ENCODE measurements around the gene THAP7. TPM values are rescaled to one million over a fixed set of nuclear protein-coding genes. Genes with fewer than 3 reads are reported as not detected.

Gene THAP7
- total RNA-seq, 2 donors from 2014 or later = 20.4 to 30.7 TPM

Other genes with a start within 250 kb of the THAP7 start
- gene SERPIND1, start 228.0 kb downstream of the THAP7 start, total RNA-seq = under 1 TPM in 1 of 2 donors, not detected in 1; 0.39 TPM
- gene PI4KA, start 143.3 kb downstream of the THAP7 start, total RNA-seq = 100 to 1,000 TPM in 1 of 2 donors, 10 to 100 TPM in 1; 88.5 to 146 TPM
- 10 to 100 TPM; 23.2 to 29.2 TPM for gene SNAP29, start 143.1 kb downstream of the THAP7 start, total RNA-seq
- gene CRKL, start 84.7 kb downstream of the THAP7 start, total RNA-seq = 100 to 1,000 TPM in 1 of 2 donors, 10 to 100 TPM in 1; 78.4 to 105 TPM
- gene AIFM3, start 34.9 kb downstream of the THAP7 start, total RNA-seq = 1 to 10 TPM in 1 of 2 donors, not detected in 1; 1.5 TPM
- gene LZTR1, start 19.8 kb downstream of the THAP7 start, total RNA-seq = 100 to 1,000 TPM in 1 of 2 donors, 10 to 100 TPM in 1; 76.2 to 133 TPM
- not detected for gene P2RX6, start 13.0 kb upstream of the THAP7 start, total RNA-seq
- not detected for gene SLC7A4, start 30.4 kb upstream of the THAP7 start, total RNA-seq
- gene LRRC74B, start 43.8 kb upstream of the THAP7 start, total RNA-seq = not detected